ENCODE results near the gene SLC35A3. TPM values are rescaled to one million over a fixed set of nuclear protein-coding genes. Genes with fewer than 3 reads are reported as not detected.

SLC35A3 gene
- total RNA-seq, 1 experiment from 2014 or later: 16.9 TPM

DNA sequence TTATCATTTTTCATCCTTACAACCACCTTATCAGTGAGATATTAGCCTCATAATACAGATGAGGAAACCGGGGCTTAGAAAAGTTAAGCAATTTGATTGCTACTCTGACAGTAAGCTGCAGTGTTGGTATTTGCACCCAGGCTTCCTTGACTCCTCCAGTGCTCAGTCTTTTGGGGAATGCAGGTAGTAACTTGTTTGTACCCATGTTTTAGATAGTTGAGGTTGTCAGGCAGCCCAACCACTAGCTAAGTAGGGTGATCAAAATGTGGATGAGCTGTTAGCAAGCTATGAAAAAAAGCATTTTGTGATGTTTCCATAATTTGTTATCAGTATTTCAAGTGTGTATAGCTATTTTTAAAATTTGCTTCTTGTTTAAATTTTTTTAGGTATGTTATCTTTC lies 82.1 kb downstream of the SLC35A3 start:
- no peak overlapping the region for H3K4me3 Mint-ChIP-seq (ENCODE audit: unreplicated experiment)
- BruUV-seq (replicated peaks): no TSS peak

DNA sequence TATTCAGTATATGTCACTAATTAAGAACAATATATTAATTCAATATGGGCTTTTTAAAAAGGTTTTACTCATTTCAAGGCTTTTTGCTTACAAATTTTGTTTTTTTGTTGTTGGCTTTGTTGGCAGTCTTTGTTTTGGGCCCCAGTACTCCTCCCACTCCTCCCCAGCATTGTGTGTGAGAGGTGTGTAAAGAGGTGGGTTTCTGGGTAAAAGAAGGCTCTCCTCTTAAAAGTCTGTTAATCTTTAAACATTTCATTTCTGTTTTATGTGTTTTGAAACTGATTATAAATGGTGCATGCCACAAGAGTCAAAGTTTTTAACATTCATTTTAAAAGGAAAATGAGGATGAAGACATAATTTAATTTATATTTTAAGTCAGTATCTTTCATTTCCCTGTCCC lies 83.3 kb downstream of the SLC35A3 start:
- DNase-seq: no peak
- Mint-ChIP-seq H3K27ac (ENCODE audit: unreplicated experiment) (no peak overlapping the region), H3K36me3 (ENCODE audit: insufficient read depth, unreplicated experiment) (peaks cover 16% of the 10 kb centered on the region), H3K4me3 (ENCODE audit: unreplicated experiment) (no peak overlapping the region), H3K27me3 (ENCODE audit: insufficient read depth, unreplicated experiment) (no peaks in the 10 kb centered on the region), H3K4me1 (ENCODE audit: low read depth, unreplicated experiment) (peaks cover 16% of the 10 kb centered on the region), H3K9me3 (ENCODE audit: unreplicated experiment) (no peaks in the 10 kb centered on the region)
- H3K4me3 ChIP-seq (ENCODE audit: low read depth, low read length): no peak overlapping the region
- intact Hi-C loops (cut with micrococcal nuclease; ENCODE audit: unreplicated experiment): no loop called here
- BruUV-seq (replicated peaks): no TSS peak
- CTCF ChIA-PET: no interaction called here
- no peaks in the 10 kb centered on the region for H3K27me3 ChIP-seq (replicated peaks; ENCODE audit: control insufficient read depth, insufficient read depth, low read length)
- TF ChIP-seq, protein P1, sequence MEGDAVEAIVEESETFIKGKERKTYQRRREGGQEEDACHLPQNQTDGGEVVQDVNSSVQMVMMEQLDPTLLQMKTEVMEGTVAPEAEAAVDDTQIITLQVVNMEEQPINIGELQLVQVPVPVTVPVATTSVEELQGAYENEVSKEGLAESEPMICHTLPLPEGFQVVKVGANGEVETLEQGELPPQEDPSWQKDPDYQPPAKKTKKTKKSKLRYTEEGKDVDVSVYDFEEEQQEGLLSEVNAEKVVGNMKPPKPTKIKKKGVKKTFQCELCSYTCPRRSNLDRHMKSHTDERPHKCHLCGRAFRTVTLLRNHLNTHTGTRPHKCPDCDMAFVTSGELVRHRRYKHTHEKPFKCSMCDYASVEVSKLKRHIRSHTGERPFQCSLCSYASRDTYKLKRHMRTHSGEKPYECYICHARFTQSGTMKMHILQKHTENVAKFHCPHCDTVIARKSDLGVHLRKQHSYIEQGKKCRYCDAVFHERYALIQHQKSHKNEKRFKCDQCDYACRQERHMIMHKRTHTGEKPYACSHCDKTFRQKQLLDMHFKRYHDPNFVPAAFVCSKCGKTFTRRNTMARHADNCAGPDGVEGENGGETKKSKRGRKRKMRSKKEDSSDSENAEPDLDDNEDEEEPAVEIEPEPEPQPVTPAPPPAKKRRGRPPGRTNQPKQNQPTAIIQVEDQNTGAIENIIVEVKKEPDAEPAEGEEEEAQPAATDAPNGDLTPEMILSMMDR (IDR thresholded peaks at IDR 0.05; ENCODE audit: insufficient read depth in 1 of 2, low read depth in 1 of 2, low read length in 1 of 2, severe bottlenecking in 1 of 2, unreplicated experiment in 1 of 2): no peak
- no peaks in the 10 kb centered on the region for H3K36me3 ChIP-seq (ENCODE audit: control insufficient read depth, insufficient read depth, low read length)
- H3K4me1 ChIP-seq: no peaks in the 10 kb centered on the region
- POLR2A ChIA-PET: no interaction called here
- no peaks in the 10 kb centered on the region for H3K9me3 ChIP-seq

More for the DNA sequence above, 82.1 kb downstream of the SLC35A3 start:
- no peaks in the 10 kb centered on the region for H3K27me3 Mint-ChIP-seq (ENCODE audit: insufficient read depth, unreplicated experiment)
- no peak overlapping the region for H3K27ac Mint-ChIP-seq (ENCODE audit: unreplicated experiment)
- Histone ChIP-seq H3K36me3 (ENCODE audit: control insufficient read depth, insufficient read depth, low read length) (no peaks in the 10 kb centered on the region), H3K4me3 (ENCODE audit: low read depth, low read length) (no peak overlapping the region), H3K27me3 (replicated peaks; ENCODE audit: control insufficient read depth, insufficient read depth, low read length) (no peaks in the 10 kb centered on the region), H3K4me1 (no peaks in the 10 kb centered on the region), H3K9me3 (no peaks in the 10 kb centered on the region)
- CTCF ChIA-PET: no interaction called here
- POLR2A ChIA-PET: no interaction called here
- no peak for DNase-seq
- no peaks in the 10 kb centered on the region for H3K9me3 Mint-ChIP-seq (ENCODE audit: unreplicated experiment)
- intact Hi-C loops (cut with micrococcal nuclease; ENCODE audit: unreplicated experiment): no loop called here
- peaks cover 17% of the 10 kb centered on the region for H3K36me3 Mint-ChIP-seq (ENCODE audit: insufficient read depth, unreplicated experiment)
- TF ChIP-seq, protein P1 (IDR thresholded peaks at IDR 0.05; ENCODE audit: insufficient read depth in 1 of 2, low read depth in 1 of 2, low read length in 1 of 2, severe bottlenecking in 1 of 2, unreplicated experiment in 1 of 2): no peak
- H3K4me1 Mint-ChIP-seq (ENCODE audit: low read depth, unreplicated experiment): peaks cover 16% of the 10 kb centered on the region

DNA sequence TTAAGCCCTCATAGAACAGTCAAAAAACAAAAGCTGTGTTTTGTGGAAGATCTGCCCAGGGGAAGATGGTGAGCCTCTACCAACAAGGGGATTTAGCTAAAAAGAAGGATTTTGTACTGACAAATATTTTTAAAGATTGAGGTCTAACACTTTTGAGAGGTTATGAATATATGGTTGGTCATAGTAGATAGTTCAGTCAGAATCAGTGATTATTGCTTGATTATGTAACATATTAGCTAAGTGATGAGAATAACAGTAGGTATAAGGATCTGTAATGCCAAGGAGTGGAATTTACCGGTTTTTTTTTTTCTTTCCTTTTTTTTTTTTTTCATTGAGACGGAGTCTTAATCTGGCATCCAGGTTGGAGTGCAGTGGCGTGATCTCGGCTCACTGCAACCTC lies 83.9 kb downstream of the SLC35A3 start:
- DNase-seq: no peak
- H3K27me3 Mint-ChIP-seq (ENCODE audit: insufficient read depth, unreplicated experiment): no peaks in the 10 kb centered on the region
- Histone ChIP-seq H3K9me3 (no peaks in the 10 kb centered on the region), H3K4me1 (no peaks in the 10 kb centered on the region), H3K4me3 (ENCODE audit: low read depth, low read length) (no peak overlapping the region), H3K27me3 (replicated peaks; ENCODE audit: control insufficient read depth, insufficient read depth, low read length) (no peaks in the 10 kb centered on the region), H3K36me3 (ENCODE audit: control insufficient read depth, insufficient read depth, low read length) (no peaks in the 10 kb centered on the region)
- CTCF ChIA-PET: no interaction called here
- intact Hi-C loops (cut with micrococcal nuclease; ENCODE audit: unreplicated experiment): no loop called here
- H3K27ac Mint-ChIP-seq (ENCODE audit: unreplicated experiment): no peak overlapping the region
- POLR2A ChIA-PET: no interaction called here
- no TSS peak for BruUV-seq (replicated peaks)
- H3K4me1 Mint-ChIP-seq (ENCODE audit: low read depth, unreplicated experiment): peaks cover 10% of the 10 kb centered on the region
- TF ChIP-seq, protein P1 (IDR thresholded peaks at IDR 0.05; ENCODE audit: insufficient read depth in 1 of 2, low read depth in 1 of 2, low read length in 1 of 2, severe bottlenecking in 1 of 2, unreplicated experiment in 1 of 2): no peak
- peaks cover 10% of the 10 kb centered on the region for H3K36me3 Mint-ChIP-seq (ENCODE audit: insufficient read depth, unreplicated experiment)
- H3K4me3 Mint-ChIP-seq (ENCODE audit: unreplicated experiment): no peak overlapping the region
- H3K9me3 Mint-ChIP-seq (ENCODE audit: unreplicated experiment): no peaks in the 10 kb centered on the region

Measured in Caco-2 (cell line).